PFSK-1 (cell line): ENCODE results near the gene PROSER2.

Experiments used
- FOXP2 ChIP-seq: optimal IDR thresholded peaks from 2 replicates; pipeline ENCODE3; 2011; ENCODE audit warnings: borderline replicate concordance, control low read depth, inconsistent platforms; ENCODE audit not compliant: insufficient read depth; ENCODE audit errors: extremely low read length, extremely low read depth
- POLR2AphosphoS5 ChIP-seq: IDR thresholded peaks from 2 replicates; pipeline ENCODE4 v1.6.1; 2012; ENCODE audit warnings: low read depth, mild to moderate bottlenecking, control low read depth, low read length, moderate library complexity
- REST ChIP-seq, 2 experiments: IDR thresholded peaks; 2 replicates each; pipeline versions ENCODE4 v1.6.1 to v1.8.0; 2011 to 2012; ENCODE audit warnings: low read depth in 2 of 2, low read length in 2 of 2, control low read depth in 1 of 2, inconsistent platforms in 1 of 2, mild to moderate bottlenecking in 1 of 2, moderate library complexity in 1 of 2; ENCODE audit not compliant: insufficient read depth in 1 of 2
- SIN3A ChIP-seq: IDR thresholded peaks from 2 replicates; pipeline ENCODE4 v1.6.1; 2012; ENCODE audit warnings: mild to moderate bottlenecking, low read length, moderate library complexity, borderline replicate concordance; ENCODE audit not compliant: insufficient read depth
- TAF1 ChIP-seq: IDR thresholded peaks from 2 replicates; pipeline ENCODE4 v1.6.1; 2012; ENCODE audit warnings: low read length, control low read depth, borderline replicate concordance; ENCODE audit not compliant: insufficient read depth

Gene PROSER2

GRCh38 chr10:11849277-11849676 is 26.1 kb downstream of the PROSER2 start:
- no peak for TF ChIP-seq SIN3A
- TF ChIP-seq REST (IDR thresholded peaks at IDR 0.05; ENCODE audit: insufficient read depth in 1 of 2, low read depth in 2 of 2, low read length in 2 of 2) = no peak

- no peak for TF ChIP-seq POLR2AphosphoS5
- TF ChIP-seq SIN3A = no peak
- no peak for TF ChIP-seq REST (IDR thresholded peaks at IDR 0.05; ENCODE audit: insufficient read depth in 1 of 2, low read depth in 2 of 2, low read length in 2 of 2)
- no peak for TF ChIP-seq TAF1
- TF ChIP-seq FOXP2 = no peak
Observed at GRCh38 chr10:11849911-11850310, 26.8 kb downstream of the PROSER2 start.

- no peak for TF ChIP-seq TAF1
- no peak for TF ChIP-seq FOXP2
- TF ChIP-seq SIN3A = no peak
- TF ChIP-seq POLR2AphosphoS5 = no peak
- TF ChIP-seq REST (IDR thresholded peaks at IDR 0.05; ENCODE audit: insufficient read depth in 1 of 2, low read depth in 2 of 2, low read length in 2 of 2) = no peak
Observed at GRCh38 chr10:11851910-11852309, 28.8 kb downstream of the PROSER2 start.

GRCh38 chr10:11853468-11853867 is 30.3 kb downstream of the PROSER2 start:
- no peak for TF ChIP-seq TAF1

- no peak for TF ChIP-seq TAF1
- no peak for TF ChIP-seq FOXP2
- TF ChIP-seq POLR2AphosphoS5 = no peak
- TF ChIP-seq REST (IDR thresholded peaks at IDR 0.05; ENCODE audit: insufficient read depth in 1 of 2, low read depth in 2 of 2, low read length in 2 of 2) = no peak
- no peak for TF ChIP-seq SIN3A
Observed at GRCh38 chr10:11854301-11854700, 31.1 kb downstream of the PROSER2 start.

GRCh38 chr10:11856089-11856488 is 32.9 kb downstream of the PROSER2 start:
- no peak for TF ChIP-seq SIN3A
- TF ChIP-seq TAF1 = no peak
- TF ChIP-seq REST (IDR thresholded peaks at IDR 0.05; ENCODE audit: insufficient read depth in 1 of 2, low read depth in 2 of 2, low read length in 2 of 2) = no peak
- TF ChIP-seq FOXP2 = no peak
- no peak for TF ChIP-seq POLR2AphosphoS5
